ENCODE measurements around the gene STEAP3. TPM values are rescaled to one million over a fixed set of nuclear protein-coding genes. Genes with fewer than 3 reads are reported as not detected.

STEAP3 gene
- total and polyA plus RNA-seq, 2 donors (not counting 1 experiment from before 2014, with no cell fraction given): 1.1 to 1.6 TPM

DNA sequence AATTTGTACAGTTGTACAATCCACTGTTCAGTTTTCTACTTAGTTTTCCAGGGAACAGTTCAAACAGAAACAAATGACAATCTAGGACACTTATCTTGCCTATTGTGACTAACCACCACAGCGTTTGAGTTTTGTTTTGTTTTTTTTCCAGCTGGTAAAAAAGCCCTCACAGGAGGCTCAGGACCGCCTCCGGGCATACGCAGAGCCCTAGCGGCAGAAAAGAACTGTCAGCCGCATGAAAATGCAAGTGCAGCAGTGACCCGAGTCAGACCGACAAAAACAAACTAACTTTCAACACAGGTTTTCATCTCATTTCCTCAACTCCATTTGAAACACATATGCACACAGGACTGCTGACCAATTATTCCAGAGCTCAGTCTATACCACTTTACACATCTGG lies 68.6 kb downstream of the STEAP3 start:
- H3K4me2 ChIP-seq (replicated peaks; ENCODE audit: low read depth, low read length, poor library complexity, severe bottlenecking): no peak overlapping the region
- ChIA-PET POLR2A (no interaction called here), CTCF (interaction anchor here (1.0 to 4.5 kb wide), 5 partner anchors 11 to 1069 kb away, joined by 3 to 29 read pairs (median 5); no protein-coding TSS in a partner anchor)
- DNase-seq (no peak), ATAC-seq (ENCODE audit: low read depth) (no peak)
- WGBS (ENCODE audit: insufficient coverage): 57% methylated on average over 8 of the region's 8 CpGs
- no peaks in the 10 kb centered on the region for H3K9me3 Mint-ChIP-seq (ENCODE audit: insufficient read depth)
- H3K4me1 ChIP-seq (ENCODE audit: control insufficient read depth in 2 of 2, insufficient read depth in 2 of 2, low read length in 2 of 2): no peaks in the 10 kb centered on the region
- peaks cover 2% of the 10 kb centered on the region for H3K4me1 Mint-ChIP-seq
- no peak overlapping the region for H3K27ac ChIP-seq (ENCODE audit: low read length in 2 of 2)
- no peaks in the 10 kb centered on the region for H3K79me2 ChIP-seq (ENCODE audit: control insufficient read depth, insufficient read depth, low read length)
- no peaks in the 10 kb centered on the region for H3K27me3 Mint-ChIP-seq
- no peak overlapping the region for H3K27ac Mint-ChIP-seq
- no peak overlapping the region for H3K9ac ChIP-seq (ENCODE audit: low read length)
- H3K36me3 ChIP-seq (replicated peaks in 1 of 2; ENCODE audit: control extremely low read depth in 1 of 2, control insufficient read depth in 1 of 2, extremely low read depth in 1 of 2, insufficient read depth in 2 of 2, low read length in 1 of 2): no peaks in the 10 kb centered on the region
- H2AFZ ChIP-seq (ENCODE audit: insufficient read depth, low read depth, low read length, poor library complexity, severe bottlenecking): no peak overlapping the region
- H4K20me1 ChIP-seq (ENCODE audit: control insufficient read depth, insufficient read depth, low read length, poor library complexity, severe bottlenecking): no peaks in the 10 kb centered on the region
- TF ChIP-seq, protein P1, sequence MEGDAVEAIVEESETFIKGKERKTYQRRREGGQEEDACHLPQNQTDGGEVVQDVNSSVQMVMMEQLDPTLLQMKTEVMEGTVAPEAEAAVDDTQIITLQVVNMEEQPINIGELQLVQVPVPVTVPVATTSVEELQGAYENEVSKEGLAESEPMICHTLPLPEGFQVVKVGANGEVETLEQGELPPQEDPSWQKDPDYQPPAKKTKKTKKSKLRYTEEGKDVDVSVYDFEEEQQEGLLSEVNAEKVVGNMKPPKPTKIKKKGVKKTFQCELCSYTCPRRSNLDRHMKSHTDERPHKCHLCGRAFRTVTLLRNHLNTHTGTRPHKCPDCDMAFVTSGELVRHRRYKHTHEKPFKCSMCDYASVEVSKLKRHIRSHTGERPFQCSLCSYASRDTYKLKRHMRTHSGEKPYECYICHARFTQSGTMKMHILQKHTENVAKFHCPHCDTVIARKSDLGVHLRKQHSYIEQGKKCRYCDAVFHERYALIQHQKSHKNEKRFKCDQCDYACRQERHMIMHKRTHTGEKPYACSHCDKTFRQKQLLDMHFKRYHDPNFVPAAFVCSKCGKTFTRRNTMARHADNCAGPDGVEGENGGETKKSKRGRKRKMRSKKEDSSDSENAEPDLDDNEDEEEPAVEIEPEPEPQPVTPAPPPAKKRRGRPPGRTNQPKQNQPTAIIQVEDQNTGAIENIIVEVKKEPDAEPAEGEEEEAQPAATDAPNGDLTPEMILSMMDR (IDR thresholded peaks at IDR 0.05): no peak
- TF ChIP-seq EZH2 (IDR thresholded peaks at IDR 0.05; ENCODE audit: borderline replicate concordance, insufficient read depth, low read depth, low read length, poor library complexity, severe bottlenecking): no peak
- H3K4me3 ChIP-seq (ENCODE audit: control extremely low read depth in 1 of 5, extremely low read depth in 1 of 5, insufficient read depth in 1 of 5, low read depth in 2 of 5, low read length in 4 of 5): no peak overlapping the region
- no peak overlapping the region for H3K4me3 Mint-ChIP-seq
- H3K9me3 ChIP-seq (ENCODE audit: control extremely low read depth in 1 of 3, control insufficient read depth in 2 of 3, insufficient read depth in 1 of 3, low read length in 2 of 3): no peaks in the 10 kb centered on the region
- intact Hi-C loops (cut with micrococcal nuclease): no loop called here
- H3K27me3 ChIP-seq (replicated peaks in 1 of 4; ENCODE audit: control extremely low read depth in 1 of 4, control insufficient read depth in 3 of 4, insufficient read depth in 4 of 4, low read length in 3 of 4): no peaks in the 10 kb centered on the region

DNA sequence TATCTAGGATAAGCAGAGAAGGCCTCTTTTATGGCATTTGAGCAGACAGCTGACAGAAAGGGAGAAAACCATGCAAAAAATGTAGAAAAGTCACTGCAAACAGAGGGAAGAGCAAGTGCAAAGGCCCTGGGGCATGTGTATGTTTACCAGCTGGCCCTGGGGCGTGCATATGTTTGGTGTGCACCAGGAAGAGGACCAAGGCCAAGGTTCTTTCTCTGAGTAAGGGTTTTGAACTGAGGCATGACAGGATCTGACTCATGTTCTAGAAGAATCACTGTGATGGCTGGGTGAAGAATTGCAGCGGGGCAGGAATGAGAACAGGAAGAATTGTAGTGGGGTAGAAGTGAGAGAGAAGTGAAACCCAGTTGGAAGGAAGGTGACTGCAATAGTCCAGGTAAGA lies 69.6 kb downstream of the STEAP3 start:
- TF ChIP-seq, protein P1 (IDR thresholded peaks at IDR 0.05): no peak
- TF ChIP-seq EZH2 (IDR thresholded peaks at IDR 0.05; ENCODE audit: borderline replicate concordance, insufficient read depth, low read depth, low read length, poor library complexity, severe bottlenecking): no peak
- Histone ChIP-seq H2AFZ (ENCODE audit: insufficient read depth, low read depth, low read length, poor library complexity, severe bottlenecking) (no peak overlapping the region), H3K79me2 (ENCODE audit: control insufficient read depth, insufficient read depth, low read length) (no peaks in the 10 kb centered on the region), H3K4me1 (ENCODE audit: control insufficient read depth in 2 of 2, insufficient read depth in 2 of 2, low read length in 2 of 2) (no peaks in the 10 kb centered on the region), H3K4me2 (replicated peaks; ENCODE audit: low read depth, low read length, poor library complexity, severe bottlenecking) (no peak overlapping the region), H3K36me3 (replicated peaks in 1 of 2; ENCODE audit: control extremely low read depth in 1 of 2, control insufficient read depth in 1 of 2, extremely low read depth in 1 of 2, insufficient read depth in 2 of 2, low read length in 1 of 2) (no peaks in the 10 kb centered on the region), H3K9me3 (ENCODE audit: control extremely low read depth in 1 of 3, control insufficient read depth in 2 of 3, insufficient read depth in 1 of 3, low read length in 2 of 3) (no peaks in the 10 kb centered on the region), H3K27ac (ENCODE audit: low read length in 2 of 2) (no peak overlapping the region), H3K9ac (ENCODE audit: low read length) (no peak overlapping the region), H4K20me1 (ENCODE audit: control insufficient read depth, insufficient read depth, low read length, poor library complexity, severe bottlenecking) (no peaks in the 10 kb centered on the region), H3K27me3 (replicated peaks in 1 of 4; ENCODE audit: control extremely low read depth in 1 of 4, control insufficient read depth in 3 of 4, insufficient read depth in 4 of 4, low read length in 3 of 4) (no peaks in the 10 kb centered on the region), H3K4me3 (ENCODE audit: control extremely low read depth in 1 of 5, extremely low read depth in 1 of 5, insufficient read depth in 1 of 5, low read depth in 2 of 5, low read length in 4 of 5) (no peak overlapping the region)
- CTCF ChIA-PET: interaction anchor here (1.7 kb wide), 1 partner anchor 12 kb away, joined by 5 read pairs; no protein-coding TSS in a partner anchor
- ATAC-seq (ENCODE audit: low read depth): no peak
- no peak for DNase-seq
- intact Hi-C loops (cut with micrococcal nuclease): no loop called here
- Mint-ChIP-seq H3K9me3 (ENCODE audit: insufficient read depth) (no peaks in the 10 kb centered on the region), H3K4me1 (peaks cover 2% of the 10 kb centered on the region), H3K27me3 (no peaks in the 10 kb centered on the region), H3K4me3 (no peak overlapping the region), H3K27ac (no peak overlapping the region)
- 92% methylated on average over 2 of the region's 2 CpGs for WGBS (ENCODE audit: insufficient coverage)
- POLR2A ChIA-PET: no interaction called here

All from B cell (primary cell).